GM12865 (cell line): Measurements from ENCODE around the gene RNF2.

Experiments used
- DNase-seq: peaks from one replicate; pipeline ENCODE4 v3.0.0; 2010; ENCODE audit warnings: low read depth
- H3K4me3 ChIP-seq: 2 replicates; pipeline ENCODE4 v1.5.1; 2011; ENCODE audit warnings: mild to moderate bottlenecking, low read depth, low read length, control low read depth
- TF ChIP-seq, protein P1 (sequence below): IDR thresholded peaks from 2 replicates; pipeline ENCODE4 v1.5.1; 2011; ENCODE audit warnings: low read length, control low read depth, low read depth, inconsistent platforms; ENCODE audit not compliant: insufficient read depth; ENCODE audit errors: missing control alignments

RNF2 gene

DNA sequence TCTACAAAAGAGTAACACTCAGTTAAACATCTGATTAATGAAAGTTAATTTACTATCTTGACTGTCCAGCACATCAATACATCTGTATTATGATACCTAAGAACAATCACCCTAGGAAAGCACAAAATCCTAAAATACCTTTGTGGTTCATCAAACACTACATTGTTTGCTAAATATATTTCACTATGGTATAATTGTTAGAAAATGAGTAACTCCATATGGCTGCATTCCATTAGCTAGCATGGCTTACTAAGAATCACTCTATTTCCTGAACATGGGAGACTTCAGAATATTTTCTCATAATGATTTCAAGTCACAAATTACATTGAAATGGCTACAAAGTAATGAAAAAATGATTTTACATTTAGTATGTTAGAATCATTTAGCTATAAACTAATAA, 98.9 kb downstream of the RNF2 start:
- TF ChIP-seq, protein P1, sequence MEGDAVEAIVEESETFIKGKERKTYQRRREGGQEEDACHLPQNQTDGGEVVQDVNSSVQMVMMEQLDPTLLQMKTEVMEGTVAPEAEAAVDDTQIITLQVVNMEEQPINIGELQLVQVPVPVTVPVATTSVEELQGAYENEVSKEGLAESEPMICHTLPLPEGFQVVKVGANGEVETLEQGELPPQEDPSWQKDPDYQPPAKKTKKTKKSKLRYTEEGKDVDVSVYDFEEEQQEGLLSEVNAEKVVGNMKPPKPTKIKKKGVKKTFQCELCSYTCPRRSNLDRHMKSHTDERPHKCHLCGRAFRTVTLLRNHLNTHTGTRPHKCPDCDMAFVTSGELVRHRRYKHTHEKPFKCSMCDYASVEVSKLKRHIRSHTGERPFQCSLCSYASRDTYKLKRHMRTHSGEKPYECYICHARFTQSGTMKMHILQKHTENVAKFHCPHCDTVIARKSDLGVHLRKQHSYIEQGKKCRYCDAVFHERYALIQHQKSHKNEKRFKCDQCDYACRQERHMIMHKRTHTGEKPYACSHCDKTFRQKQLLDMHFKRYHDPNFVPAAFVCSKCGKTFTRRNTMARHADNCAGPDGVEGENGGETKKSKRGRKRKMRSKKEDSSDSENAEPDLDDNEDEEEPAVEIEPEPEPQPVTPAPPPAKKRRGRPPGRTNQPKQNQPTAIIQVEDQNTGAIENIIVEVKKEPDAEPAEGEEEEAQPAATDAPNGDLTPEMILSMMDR = no peak
- no peak overlapping the region for H3K4me3 ChIP-seq
- no peak for DNase-seq

DNA sequence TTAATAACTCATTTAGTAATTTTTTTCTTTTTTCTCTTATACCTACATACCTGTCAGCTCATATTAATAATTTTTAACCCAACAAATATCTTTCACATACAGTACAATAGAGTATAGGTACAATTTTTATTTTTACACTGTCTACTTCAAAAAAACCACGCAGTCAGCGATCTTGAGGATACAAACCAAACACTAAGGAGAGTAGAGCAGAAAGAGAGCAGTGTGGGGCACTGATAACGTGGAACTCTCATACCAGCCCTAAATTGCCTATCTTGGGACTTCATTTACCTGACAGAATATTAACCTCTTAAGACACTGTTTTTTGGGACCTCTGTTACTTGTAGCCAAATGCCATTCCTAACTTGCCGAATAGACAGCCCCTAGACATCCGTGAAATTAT, 105.9 kb downstream of the RNF2 start:
- TF ChIP-seq, protein P1 = no peak
- H3K4me3 ChIP-seq = no peak overlapping the region
- no peak for DNase-seq
